Measurements from ENCODE around the gene TMEM163.

Gene TMEM163

GRCh38 chr2:134549104-134549503, 169.7 kb downstream of the TMEM163 start:
- TF ChIP-seq REST (IDR thresholded peaks at IDR 0.05; ENCODE audit: low read depth): no peak
- no peak for TF ChIP-seq TCF12 (IDR thresholded peaks at IDR 0.05; ENCODE audit: low read depth)
- TF ChIP-seq USF1 (IDR thresholded peaks at IDR 0.05): no peak
- no peak for TF ChIP-seq EGR1 (IDR thresholded peaks at IDR 0.05)
- TF ChIP-seq RAD21 (IDR thresholded peaks at IDR 0.05; ENCODE audit: low read depth): no peak
- TF ChIP-seq TAF1 (IDR thresholded peaks at IDR 0.05; ENCODE audit: low read depth): no peak
- no peak for TF ChIP-seq NFIC (IDR thresholded peaks at IDR 0.05)
- TF ChIP-seq CEBPB (IDR thresholded peaks at IDR 0.05): no peak

DNA sequence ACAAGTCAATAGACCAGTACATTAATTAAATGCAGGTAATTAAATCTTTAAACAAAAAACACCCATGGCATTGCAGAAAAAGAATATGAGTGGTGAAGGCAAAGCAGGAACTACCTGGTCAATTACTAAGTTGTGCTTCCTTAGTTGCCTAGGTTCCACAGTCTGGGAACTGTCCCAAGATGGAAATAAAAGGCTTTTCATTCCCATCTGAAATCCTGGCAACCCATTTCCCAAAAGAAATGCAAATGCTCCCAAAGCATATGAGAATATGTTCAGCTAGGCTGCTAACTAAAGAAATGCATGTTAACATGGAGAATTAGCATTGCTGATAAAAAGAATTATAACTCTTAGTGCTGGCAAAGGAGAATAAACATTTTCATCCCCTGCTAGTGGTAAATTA, 177.8 kb downstream of the TMEM163 start:
- no peak for TF ChIP-seq EP300 (IDR thresholded peaks at IDR 0.05; ENCODE audit: borderline replicate concordance)
- no peak for TF ChIP-seq EGR1 (IDR thresholded peaks at IDR 0.05)
- no peak for TF ChIP-seq REST (IDR thresholded peaks at IDR 0.05; ENCODE audit: low read depth)
- TF ChIP-seq TCF12 (IDR thresholded peaks at IDR 0.05; ENCODE audit: low read depth): no peak
- TF ChIP-seq RAD21 (IDR thresholded peaks at IDR 0.05; ENCODE audit: low read depth): no peak
- TF ChIP-seq USF1 (IDR thresholded peaks at IDR 0.05): no peak
- no peak for TF ChIP-seq TEAD4 (IDR thresholded peaks at IDR 0.05)
- TF ChIP-seq YY1 (IDR thresholded peaks at IDR 0.05; ENCODE audit: low read depth): no peak
- no peak for TF ChIP-seq CEBPB (IDR thresholded peaks at IDR 0.05)
- no peak for TF ChIP-seq NFIC (IDR thresholded peaks at IDR 0.05)
- TF ChIP-seq TAF1 (IDR thresholded peaks at IDR 0.05; ENCODE audit: low read depth): no peak
- TF ChIP-seq ZBTB7A (IDR thresholded peaks at IDR 0.05; ENCODE audit: low read depth): no peak
- TF ChIP-seq, protein P1, sequence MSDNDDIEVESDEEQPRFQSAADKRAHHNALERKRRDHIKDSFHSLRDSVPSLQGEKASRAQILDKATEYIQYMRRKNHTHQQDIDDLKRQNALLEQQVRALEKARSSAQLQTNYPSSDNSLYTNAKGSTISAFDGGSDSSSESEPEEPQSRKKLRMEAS (IDR thresholded peaks at IDR 0.05): no peak
- no peak for TF ChIP-seq FOXM1 (IDR thresholded peaks at IDR 0.05; ENCODE audit: borderline replicate concordance, low read depth)
- no peak for TF ChIP-seq CREB1 (IDR thresholded peaks at IDR 0.05; ENCODE audit: low read depth)

DNA sequence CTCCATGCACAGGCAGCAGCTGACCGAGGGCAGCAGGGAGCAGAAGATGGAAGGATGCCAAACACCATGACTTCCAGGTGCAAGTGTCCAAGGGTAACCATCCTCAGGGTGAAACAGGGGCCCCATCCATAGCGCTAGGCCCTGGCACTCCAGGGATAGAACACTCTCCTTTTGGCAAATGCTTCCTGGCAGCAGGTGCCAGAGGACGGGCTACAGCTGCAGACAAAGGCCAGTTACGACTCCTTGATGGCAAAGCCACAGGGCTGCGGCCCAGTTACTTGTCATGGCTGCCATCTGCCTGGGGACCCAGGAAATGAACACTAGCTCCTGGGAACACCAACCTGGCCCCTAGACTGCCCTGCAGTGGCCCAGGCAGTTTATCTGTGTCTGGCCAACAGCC, 178.8 kb downstream of the TMEM163 start:
- TF ChIP-seq TEAD4 (IDR thresholded peaks at IDR 0.05) (no peak), ZBTB7A (IDR thresholded peaks at IDR 0.05; ENCODE audit: low read depth) (no peak), FOXM1 (IDR thresholded peaks at IDR 0.05; ENCODE audit: borderline replicate concordance, low read depth) (no peak), EGR1 (IDR thresholded peaks at IDR 0.05) (no peak), TCF12 (IDR thresholded peaks at IDR 0.05; ENCODE audit: low read depth) (no peak), USF1 (IDR thresholded peaks at IDR 0.05) (no peak), YY1 (IDR thresholded peaks at IDR 0.05; ENCODE audit: low read depth) (no peak), RAD21 (IDR thresholded peaks at IDR 0.05; ENCODE audit: low read depth) (no peak), NFIC (IDR thresholded peaks at IDR 0.05) (no peak), TAF1 (IDR thresholded peaks at IDR 0.05; ENCODE audit: low read depth) (no peak), CREB1 (IDR thresholded peaks at IDR 0.05; ENCODE audit: low read depth) (no peak)
- TF ChIP-seq, protein P1 (IDR thresholded peaks at IDR 0.05): no peak

DNA sequence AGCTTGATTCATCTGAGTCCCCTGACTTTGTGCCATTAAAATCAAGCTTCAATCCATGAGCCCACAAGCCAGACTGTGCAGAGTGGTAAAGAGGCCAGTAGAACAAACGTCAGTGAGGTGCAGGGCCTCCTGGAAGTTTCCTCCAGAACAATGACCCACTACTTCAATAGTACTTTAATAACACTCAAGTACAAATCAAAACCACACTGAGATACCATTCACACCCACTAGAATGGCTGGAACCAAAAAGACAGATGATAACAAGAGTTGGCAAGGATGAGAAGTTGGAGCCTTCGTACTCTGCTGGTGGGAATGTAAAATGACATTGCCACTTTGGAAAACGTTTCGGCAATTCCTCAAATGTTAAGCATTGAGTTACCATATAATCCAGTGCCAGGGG, 181.1 kb downstream of the TMEM163 start:
- TF ChIP-seq CREB1 (IDR thresholded peaks at IDR 0.05; ENCODE audit: low read depth) (no peak), NFIC (IDR thresholded peaks at IDR 0.05) (no peak), YY1 (IDR thresholded peaks at IDR 0.05; ENCODE audit: low read depth) (no peak), TAF1 (IDR thresholded peaks at IDR 0.05; ENCODE audit: low read depth) (no peak)

DNA sequence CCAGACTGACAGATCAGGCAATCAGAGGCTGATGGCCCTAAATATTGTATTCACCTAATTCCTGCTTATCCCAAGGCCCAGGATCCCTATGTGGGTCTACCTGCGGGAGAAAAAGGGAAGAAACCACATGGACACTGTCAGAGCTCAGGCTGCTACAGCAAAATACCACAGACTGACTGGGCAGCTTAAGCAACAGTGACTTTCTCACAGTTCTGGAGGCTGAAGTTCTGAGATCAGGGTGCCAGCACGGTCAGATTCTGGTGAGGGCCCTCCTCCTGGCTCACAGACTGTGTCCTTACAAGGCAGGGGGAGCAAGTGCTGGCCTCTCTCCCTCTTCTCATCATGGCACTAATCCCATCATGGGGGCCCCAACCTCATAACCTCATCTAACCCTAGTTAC, 181.7 kb downstream of the TMEM163 start:
- TF ChIP-seq CREB1 (IDR thresholded peaks at IDR 0.05; ENCODE audit: low read depth) (no peak), NFIC (IDR thresholded peaks at IDR 0.05) (no peak), YY1 (IDR thresholded peaks at IDR 0.05; ENCODE audit: low read depth) (no peak), RAD21 (IDR thresholded peaks at IDR 0.05; ENCODE audit: low read depth) (no peak), REST (IDR thresholded peaks at IDR 0.05; ENCODE audit: low read depth) (no peak), TCF12 (IDR thresholded peaks at IDR 0.05; ENCODE audit: low read depth) (no peak), USF1 (IDR thresholded peaks at IDR 0.05) (no peak), TEAD4 (IDR thresholded peaks at IDR 0.05) (no peak), EP300 (IDR thresholded peaks at IDR 0.05; ENCODE audit: borderline replicate concordance) (no peak), FOXM1 (IDR thresholded peaks at IDR 0.05; ENCODE audit: borderline replicate concordance, low read depth) (no peak), TAF1 (IDR thresholded peaks at IDR 0.05; ENCODE audit: low read depth) (no peak), EGR1 (IDR thresholded peaks at IDR 0.05) (no peak), CEBPB (IDR thresholded peaks at IDR 0.05) (no peak), ZBTB7A (IDR thresholded peaks at IDR 0.05; ENCODE audit: low read depth) (no peak)
- TF ChIP-seq, protein P1 (IDR thresholded peaks at IDR 0.05): no peak
